Esophagus muscularis mucosa (tissue), 4 donors: ENCODE data around the gene SCML2.

Experiments
- EP300 ChIP-seq: sonication (generic); formaldehyde crosslinking; IDR thresholded peaks from one replicate; pipeline ENCODE4 v1.6.1; 2017; ENCODE audit warnings: antibody characterized with exemption
- POLR2A ChIP-seq: fragments of 450-650 bp; IDR thresholded peaks from one replicate; pipeline ENCODE4 v1.6.1; 2017; ENCODE audit warnings: antibody characterized with exemption, moderate library complexity, mild to moderate bottlenecking, low read depth
- TF ChIP-seq, protein P1 (sequence below), 3 experiments: fragments of 200-600 bp in 2 of 3; fragments of 450-650 bp in 1 of 3; sonication (generic) in 2 of 3; IDR thresholded peaks; one replicate each; pipeline ENCODE4 v1.5.1; 2017 to 2019; ENCODE audit warnings: antibody characterized with exemption in 3 of 3, mild to moderate bottlenecking in 2 of 3, moderate library complexity in 1 of 3

DNA sequence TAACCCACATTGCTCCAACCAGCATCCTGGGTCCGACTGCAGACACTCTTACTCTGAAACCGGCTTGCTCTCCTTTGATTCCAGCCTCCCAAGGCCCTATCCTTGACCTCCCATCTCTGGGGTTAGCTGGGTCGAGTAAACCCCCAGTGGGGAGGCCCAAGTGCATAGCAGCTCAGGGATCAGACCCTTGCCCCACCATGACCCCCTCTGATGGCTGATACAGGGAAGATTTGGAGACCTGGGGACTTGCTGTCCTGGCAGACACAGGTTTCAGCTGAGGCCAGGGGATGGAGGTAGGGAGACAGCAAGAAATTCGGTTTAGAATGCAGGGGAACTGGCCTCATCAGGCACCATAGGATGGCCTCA, 47.3 kb upstream of the SCML2 start:
- TF ChIP-seq POLR2A (no peak), EP300 (no peak)
- TF ChIP-seq, protein P1, sequence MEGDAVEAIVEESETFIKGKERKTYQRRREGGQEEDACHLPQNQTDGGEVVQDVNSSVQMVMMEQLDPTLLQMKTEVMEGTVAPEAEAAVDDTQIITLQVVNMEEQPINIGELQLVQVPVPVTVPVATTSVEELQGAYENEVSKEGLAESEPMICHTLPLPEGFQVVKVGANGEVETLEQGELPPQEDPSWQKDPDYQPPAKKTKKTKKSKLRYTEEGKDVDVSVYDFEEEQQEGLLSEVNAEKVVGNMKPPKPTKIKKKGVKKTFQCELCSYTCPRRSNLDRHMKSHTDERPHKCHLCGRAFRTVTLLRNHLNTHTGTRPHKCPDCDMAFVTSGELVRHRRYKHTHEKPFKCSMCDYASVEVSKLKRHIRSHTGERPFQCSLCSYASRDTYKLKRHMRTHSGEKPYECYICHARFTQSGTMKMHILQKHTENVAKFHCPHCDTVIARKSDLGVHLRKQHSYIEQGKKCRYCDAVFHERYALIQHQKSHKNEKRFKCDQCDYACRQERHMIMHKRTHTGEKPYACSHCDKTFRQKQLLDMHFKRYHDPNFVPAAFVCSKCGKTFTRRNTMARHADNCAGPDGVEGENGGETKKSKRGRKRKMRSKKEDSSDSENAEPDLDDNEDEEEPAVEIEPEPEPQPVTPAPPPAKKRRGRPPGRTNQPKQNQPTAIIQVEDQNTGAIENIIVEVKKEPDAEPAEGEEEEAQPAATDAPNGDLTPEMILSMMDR (IDR thresholded peaks at IDR 0.05), result no peak
